ENCODE data around the gene TRNP1.

The TRNP1 gene

DNA sequence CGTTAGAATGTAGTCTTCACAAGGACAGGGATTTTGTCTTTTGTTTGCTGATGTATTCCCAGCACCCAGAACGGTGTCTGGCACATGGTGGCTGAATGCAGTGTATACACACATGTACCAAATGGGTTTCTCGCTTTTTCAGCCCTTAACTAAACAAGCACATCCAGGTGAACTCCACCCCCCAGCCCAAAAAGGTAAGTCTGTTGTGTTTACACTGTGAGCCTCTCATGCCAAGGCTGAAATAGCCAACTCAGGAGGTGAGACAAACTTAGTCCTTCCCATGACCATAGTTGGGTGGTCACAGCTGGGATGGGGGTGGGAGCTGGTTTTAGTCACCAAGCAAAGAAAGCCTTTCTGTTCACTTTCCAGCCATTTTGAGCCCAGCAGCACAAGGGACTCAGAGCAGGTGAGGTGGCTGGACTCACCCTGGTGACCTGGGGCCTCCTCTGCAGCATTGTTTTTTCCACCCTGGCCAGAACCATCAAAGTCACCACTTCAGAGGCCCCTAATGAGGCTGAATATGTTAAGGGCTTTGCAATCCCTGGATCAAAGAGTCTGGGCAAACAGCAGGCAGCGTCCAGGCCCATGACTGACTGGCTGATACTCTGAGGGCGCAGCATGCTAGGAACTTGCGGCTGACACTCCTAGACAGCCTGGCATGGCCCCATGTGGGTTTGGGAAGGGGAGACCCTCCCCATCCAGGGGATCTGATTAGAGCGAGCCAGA, 10.4 kb downstream of the TRNP1 start:
- DNase-seq: no peak

GRCh38 chr1:27004471-27005165, 11.1 kb downstream of the TRNP1 start:
- DNase-seq: no peak

- no peak for DNase-seq
These were observed 11.7 kb downstream of the TRNP1 start for GRCh38 chr1:27005166-27005530.

- DNase-seq: no peak
These were observed 12.4 kb downstream of the TRNP1 start for GRCh38 chr1:27005648-27006496.

DNA sequence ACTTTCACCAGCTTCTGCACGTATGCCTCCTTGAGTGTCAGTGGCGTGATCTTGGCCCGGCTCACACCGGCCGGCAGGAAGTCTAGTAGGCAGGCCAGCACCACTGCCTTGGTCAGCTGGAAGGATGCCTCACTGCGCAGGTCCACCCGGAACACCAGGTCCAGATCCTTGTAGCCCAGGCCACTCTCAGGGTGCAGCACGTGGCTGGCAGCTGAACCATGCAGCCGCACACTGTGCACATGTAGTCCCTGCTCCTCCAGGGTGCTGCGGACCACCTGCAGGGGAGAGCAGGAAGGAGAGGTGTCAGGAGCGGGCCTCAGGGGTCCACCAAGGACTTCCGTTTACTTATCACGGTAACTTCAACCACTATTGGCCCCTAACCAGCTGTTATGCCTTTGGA, 13.2 kb downstream of the TRNP1 start:
- DNase-seq: no peak

DNA sequence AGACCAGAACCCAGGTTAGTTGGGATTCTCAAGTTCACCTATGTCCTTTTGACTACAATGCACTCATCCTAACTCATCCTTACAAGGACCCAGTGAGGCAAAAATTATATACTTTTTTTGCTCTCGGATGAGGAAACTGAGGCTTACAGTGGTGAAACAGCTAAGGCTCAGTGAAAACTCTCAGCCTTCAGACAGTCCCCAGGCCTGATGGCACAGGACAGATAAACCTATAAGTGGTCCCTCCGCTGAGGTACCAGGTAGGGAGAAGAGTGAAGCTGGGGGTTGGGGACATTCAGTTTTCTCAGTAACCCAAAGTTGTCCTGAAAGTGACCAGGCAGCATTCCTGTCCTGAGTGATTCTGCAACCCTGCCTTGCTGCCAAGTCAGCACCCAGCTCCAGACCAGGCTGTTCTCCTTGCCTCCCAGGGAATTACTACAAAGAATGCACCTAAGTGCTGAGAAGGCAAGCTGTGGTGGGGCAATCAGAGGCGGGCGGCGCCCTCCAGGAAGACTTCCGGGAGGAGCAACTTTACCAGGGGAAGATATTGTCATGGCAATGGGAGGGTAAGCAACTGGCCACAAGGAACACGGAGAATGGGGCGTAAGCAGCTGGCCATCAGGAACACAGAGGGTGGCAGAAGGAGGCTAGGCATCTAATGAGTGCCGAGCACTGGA, 14.6 kb downstream of the TRNP1 start:
- no peak for DNase-seq

DNA sequence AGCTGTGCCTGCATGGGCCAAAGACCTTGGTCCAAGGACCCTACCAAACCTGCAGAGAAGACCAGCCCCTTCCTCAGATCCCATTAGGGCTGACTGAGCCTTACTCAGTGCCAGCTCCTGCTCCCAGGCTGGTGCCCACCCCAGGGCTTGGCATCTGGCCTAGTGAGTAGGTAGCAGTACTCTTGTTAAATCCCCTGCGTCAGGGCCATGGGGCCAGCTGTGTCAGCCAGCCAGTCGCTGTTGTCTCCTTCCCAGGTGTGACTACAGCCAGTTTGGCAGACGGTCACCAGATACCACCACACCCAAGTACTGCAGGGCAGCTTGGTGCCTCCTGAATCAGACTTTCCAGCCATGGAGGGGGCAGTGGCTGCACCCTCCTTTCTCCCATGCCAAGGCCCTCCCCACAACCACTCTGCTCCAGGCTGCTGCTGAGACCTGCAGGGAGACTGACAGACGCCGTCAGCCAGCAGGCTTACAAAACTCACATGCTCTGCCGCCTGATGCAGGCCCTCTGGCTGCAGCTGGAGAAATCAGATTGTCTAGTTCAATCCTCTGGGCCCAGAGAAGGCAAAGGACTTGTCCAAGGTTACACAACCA, 16.2 kb downstream of the TRNP1 start:
- DNase-seq: no peak

DNA sequence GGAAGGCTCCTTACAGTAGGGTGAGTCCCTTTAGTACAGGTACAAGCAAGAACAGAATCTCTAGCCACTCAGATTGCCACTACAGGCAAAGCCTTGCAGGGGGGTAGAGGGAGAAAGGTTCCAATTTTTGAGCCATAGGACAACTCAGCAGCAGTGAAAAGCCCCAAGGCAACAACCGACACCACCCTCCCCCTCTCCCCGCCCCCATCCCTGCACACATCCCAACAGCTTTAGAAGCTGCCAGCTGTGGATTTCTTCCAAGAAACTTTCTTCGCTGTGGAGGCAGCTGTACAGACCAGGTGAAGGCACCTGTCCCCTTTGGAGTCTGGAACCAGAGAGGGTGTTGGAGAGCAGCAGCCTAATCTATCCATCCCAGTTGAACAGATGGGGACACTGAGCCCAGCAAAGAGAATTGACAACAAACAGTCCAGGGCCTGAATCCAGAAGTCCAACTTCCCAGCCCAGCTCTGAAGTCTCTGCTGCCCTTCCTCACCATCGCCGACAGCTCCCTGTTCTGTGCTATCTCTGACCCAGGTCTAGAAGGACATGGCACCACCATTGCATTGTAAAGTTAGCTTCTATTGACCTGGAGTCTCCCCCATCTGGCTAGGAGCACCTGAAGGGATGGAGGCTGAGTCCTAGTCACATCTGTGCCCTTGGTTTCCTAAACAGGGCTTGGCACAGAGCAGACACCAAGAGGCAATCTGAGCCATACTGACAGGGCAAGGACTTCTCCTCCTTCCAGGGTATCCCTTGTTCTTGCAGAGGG, 16.9 kb downstream of the TRNP1 start:
- no peak for DNase-seq

DNA sequence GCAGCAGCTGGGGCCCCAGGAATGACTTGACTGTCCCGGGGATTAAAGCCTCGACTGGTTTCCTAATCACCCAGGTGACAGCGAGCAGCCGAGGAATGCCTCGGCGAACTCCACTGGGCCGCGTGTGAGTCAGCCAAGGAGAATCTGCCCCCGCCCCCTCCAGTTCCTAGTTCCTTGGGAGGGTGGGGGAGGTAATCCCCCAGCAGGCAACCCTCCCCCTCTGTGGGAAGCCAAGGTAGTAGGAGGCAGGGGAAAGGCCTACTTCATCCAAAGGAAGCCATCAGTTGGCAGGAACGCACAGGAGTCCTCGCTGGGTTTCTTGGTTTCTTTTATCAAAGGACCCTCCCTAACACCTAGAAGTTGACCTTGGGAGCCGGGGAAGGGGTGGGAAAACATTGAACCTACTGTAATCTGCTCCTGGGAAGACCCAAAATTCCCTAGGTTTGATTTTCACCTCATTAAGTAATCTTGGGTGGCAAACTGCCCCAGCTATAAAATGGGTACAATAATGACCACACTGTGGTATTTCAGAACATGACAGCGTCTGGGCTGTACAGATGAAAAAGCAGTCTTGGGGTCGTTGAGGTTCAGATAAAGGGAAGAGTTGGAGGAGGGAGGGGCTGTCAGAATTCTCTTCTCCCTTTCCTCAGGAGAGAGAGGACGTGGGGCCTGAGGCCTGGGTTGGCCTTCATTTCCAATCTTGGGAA, 17.7 kb downstream of the TRNP1 start:
- DNase-seq: peak; percentile 80

DNA sequence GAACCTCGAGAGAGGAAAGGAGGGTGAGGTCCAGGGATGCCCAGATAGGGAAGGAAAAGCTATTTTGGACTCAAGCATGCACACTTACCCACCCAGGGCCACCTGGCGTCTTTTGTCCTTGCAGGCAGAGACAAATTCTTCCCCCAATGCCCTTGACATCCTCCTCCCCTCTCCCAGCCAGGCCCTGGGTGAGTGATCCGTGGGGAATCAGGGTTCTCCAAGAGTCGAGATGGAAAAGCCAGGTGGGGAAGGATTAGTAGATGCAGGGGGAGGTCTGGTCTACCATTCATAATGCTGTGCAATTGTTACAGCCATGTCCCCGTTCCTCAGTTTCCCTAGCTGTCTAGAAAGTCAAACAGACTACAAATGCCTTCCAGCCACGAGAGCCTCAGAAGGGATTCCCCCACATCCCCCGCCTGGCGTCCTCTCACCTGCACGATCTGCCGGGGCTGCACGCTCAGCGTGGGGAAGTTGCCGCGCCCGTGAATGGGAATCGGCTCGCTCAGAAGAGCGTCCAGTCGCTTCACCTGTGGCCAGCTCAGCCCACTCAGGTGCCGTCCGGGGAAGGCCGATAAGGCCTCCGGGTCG, 18.6 kb downstream of the TRNP1 start:
- DNase-seq: no peak

DNA sequence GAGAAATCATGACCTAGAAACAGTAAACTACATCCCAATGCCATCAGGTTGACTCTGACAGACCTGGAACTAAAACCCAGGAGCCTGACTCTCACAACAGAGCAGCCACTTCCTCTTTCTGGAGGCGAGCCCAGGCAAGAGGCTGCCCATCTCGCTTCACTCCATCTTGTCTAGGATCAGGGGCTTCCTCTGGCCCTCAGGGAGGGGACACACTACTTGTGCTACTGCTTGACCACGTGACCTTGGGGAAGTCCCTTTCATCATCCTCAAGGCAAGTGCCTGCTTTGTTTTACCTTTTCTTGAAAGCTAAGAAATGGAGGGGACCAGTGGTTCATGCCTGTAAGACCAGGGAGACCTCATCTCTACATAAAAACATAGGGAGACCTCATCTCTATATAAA, 21.8 kb downstream of the TRNP1 start:
- DNase-seq: no peak

GRCh38 chr1:27016376-27016775, 22.9 kb downstream of the TRNP1 start:
- DNase-seq: no peak

DNA sequence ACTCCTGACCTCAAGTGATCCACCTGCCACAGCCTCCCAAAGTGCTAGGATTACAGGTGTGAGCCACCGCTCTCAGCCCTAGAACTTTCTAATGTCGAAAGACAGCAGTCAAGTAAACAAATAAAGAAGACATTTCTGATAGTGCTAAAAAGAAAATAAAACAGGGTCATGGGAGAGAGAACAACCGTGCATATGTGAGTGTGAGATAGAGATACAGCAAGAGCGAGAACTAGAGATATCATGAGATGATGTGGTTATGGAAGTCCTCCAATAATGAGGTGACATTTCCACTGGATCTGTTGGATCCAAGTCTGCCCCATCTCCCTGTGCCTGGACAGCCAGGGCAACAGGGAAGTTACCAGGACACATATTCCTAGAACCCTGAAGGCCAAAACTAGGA, 23.7 kb downstream of the TRNP1 start:
- no peak for DNase-seq

DNA sequence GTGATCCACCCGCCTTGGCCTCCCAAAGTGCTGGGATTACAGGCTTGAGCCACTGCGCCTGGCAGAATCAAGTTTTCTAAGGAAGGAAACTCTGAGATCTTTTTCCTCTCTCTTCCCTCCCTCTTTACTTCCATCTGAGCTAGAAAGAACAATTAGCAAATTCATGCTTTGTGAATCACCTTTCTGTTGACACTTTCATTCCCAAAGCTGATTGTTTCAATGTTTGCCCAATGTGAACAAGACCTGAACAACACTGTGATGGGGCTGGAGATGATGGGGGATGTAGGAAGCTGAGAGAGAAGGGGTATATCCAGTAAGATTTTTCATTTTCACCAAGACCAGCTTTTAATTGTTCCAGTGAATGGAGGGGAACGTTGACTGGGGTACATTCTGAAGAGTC, 24.8 kb downstream of the TRNP1 start:
- no peak for DNase-seq

GRCh38 chr1:27021354-27022031, 28.0 kb downstream of the TRNP1 start:
- DNase-seq: no peak

DNA sequence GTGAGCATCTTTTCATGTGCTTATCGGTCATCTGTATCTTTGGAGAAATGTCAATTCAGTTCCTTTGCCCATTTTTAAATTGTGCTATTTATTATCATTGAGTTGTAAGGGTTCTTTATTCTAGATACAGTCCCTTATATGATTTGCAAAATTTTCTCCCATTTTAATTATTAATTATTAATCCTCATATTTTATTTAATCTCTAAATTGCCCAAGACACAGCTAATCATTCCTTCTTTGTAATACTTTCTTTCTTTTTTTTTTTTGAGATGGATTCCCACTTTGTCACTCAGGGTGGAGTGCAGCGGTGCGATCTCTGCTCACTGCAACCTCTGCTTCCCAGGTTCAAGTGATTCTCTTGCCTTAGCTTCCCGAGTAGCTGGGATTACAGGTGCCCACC, 32.2 kb downstream of the TRNP1 start:
- DNase-seq: no peak

- no peak for DNase-seq
These were observed 33.4 kb downstream of the TRNP1 start for GRCh38 chr1:27026621-27027574.

DNA sequence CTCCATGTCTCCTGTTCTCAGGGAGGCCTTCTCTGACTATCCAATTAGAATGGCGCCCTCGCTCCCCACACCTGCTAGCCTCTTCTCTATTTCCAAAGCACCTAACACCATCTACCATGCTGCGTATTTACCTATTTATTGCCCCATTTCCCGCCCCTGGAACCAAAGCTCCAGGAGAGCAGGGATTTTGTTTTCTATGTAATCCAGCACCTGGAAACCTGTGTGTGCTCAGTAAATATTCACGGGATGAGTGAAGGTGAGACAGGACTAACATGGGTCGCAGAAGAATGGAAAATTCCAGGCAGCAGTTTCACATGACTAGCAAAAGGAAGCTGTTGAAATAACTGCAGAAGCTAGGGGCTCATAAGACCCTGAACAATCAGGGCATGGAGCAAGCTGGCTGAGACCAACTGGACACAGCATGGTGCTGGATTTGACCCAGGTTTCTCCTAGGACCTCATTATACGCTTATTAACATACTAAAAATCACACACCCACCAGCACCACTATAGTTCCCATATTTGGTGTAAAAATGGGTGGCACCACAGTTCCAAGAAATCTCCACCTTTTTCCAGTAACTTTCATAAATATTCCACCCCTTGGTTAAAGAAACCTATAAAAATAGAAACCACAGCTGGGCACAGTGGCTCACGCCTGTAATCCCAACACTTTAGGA, 34.2 kb downstream of the TRNP1 start:
- DNase-seq: no peak

DNA sequence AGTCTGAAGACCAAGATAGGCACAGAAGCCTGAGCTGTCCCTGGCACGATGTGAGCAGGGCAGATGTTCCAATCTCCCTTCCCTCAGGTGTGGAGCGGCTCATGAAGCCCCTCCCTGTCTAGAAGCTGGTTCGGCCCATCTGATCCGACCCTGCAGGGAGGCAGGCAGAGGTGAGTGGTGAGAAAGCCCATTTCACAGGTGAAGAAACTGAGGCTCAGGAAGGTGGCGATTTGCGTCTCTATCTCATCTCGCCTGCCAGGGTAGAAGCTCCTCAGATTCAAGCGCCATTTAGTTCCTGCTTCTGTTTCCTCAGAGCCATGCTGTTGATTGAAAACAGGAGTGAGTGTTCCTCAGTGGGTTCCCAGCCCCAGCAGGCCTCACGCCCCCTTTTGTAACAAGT, 36.0 kb downstream of the TRNP1 start:
- no peak for DNase-seq
